OCI-LY7 (cell line): ENCODE results near the gene MAG. TPM values are rescaled to one million over a fixed set of nuclear protein-coding genes. Genes with fewer than 3 reads are reported as not detected.

Experiments used
- BruUV-seq: library from RNA; stranded (reverse); fragments of 400-500 nt; replicated peaks from 2 replicates; lab custom pipeline; 2021; lab: Mats Ljungman, UMichigan
- CTCF ChIA-PET: fragments of 300-600 bp; sonication (Branson Sonifier 250); formaldehyde crosslinking; loops from one replicate; lab custom pipeline; 2022; ENCODE audit warnings: antibody characterized with exemption; ENCODE audit not compliant: unreplicated experiment; lab: Charles Lee
- POLR2A ChIA-PET: fragments of 300-600 bp; sonication (Branson Sonifier 250); formaldehyde crosslinking; loops from one replicate; lab custom pipeline; 2022; ENCODE audit warnings: antibody characterized with exemption; lab: Charles Lee
- DNase-seq: peaks from one replicate; pipeline ENCODE4 v3.0.0-alpha.2; 2015; ENCODE audit warnings: low spot score
- H2AFZ ChIP-seq: fragments of 200-600 bp; sonication (generic), shearing (Covaris generic); 2 replicates; pipeline ENCODE4 v1.6.1; 2014; ENCODE audit warnings: mild to moderate bottlenecking, antibody characterized with exemption, low read length, moderate library complexity
- H3K27ac ChIP-seq: fragments of 200-600 bp; sonication (generic); 2 replicates; pipeline ENCODE4 v1.5.1; 2014; ENCODE audit warnings: mixed run types, low read depth, mild to moderate bottlenecking, moderate library complexity, low read length, inconsistent platforms; ENCODE audit not compliant: poor library complexity, severe bottlenecking
- H3K36me3 ChIP-seq: fragments of 200-600 bp; sonication (generic); 2 replicates; pipeline ENCODE4 v1.6.1; 2014; ENCODE audit warnings: mild to moderate bottlenecking, antibody characterized with exemption, low read length, moderate library complexity, mixed read lengths; ENCODE audit not compliant: insufficient read depth
- H3K4me1 ChIP-seq: fragments of 200-600 bp; sonication (generic); 2 replicates; pipeline ENCODE4 v1.5.1; 2014; ENCODE audit warnings: mild to moderate bottlenecking, low read length; ENCODE audit not compliant: insufficient read depth, poor library complexity, severe bottlenecking
- H3K4me2 ChIP-seq: fragments of 200-600 bp; sonication (generic); 2 replicates; pipeline ENCODE4 v1.6.1; 2014; ENCODE audit warnings: mild to moderate bottlenecking, low read length
- H3K4me3 ChIP-seq: fragments of 200-600 bp; sonication (generic); 2 replicates; pipeline ENCODE4 v1.5.1; 2014; ENCODE audit warnings: mild to moderate bottlenecking, low read depth, low read length; ENCODE audit not compliant: poor library complexity, severe bottlenecking
- H3K79me2 ChIP-seq: fragments of 200-600 bp; sonication (generic); 2 replicates; pipeline ENCODE4 v1.6.1; 2016; ENCODE audit warnings: low read depth, mild to moderate bottlenecking, low read length, moderate library complexity, mixed read lengths; ENCODE audit not compliant: insufficient read depth
- H3K9me2 ChIP-seq: fragments of 200-600 bp; sonication (generic); 2 replicates; pipeline ENCODE4 v1.6.1; 2016; ENCODE audit warnings: mild to moderate bottlenecking, low read length, mixed read lengths; ENCODE audit not compliant: insufficient read depth
- H3K9me3 ChIP-seq: fragments of 200-600 bp; sonication (generic); 2 replicates; pipeline ENCODE4 v1.6.1; 2014; ENCODE audit warnings: mild to moderate bottlenecking, mixed run types, low read length, mixed read lengths
- H4K20me1 ChIP-seq: fragments of 200-600 bp; sonication (generic); 2 replicates; pipeline ENCODE4 v1.6.1; 2014; ENCODE audit warnings: mild to moderate bottlenecking, antibody characterized with exemption, low read length, moderate library complexity, mixed read lengths; ENCODE audit not compliant: insufficient read depth
- EZH2phosphoT487 ChIP-seq: fragments of 200-600 bp; sonication (generic); IDR thresholded peaks from 2 replicates; pipeline ENCODE4 v1.6.1; 2018; ENCODE audit warnings: low read depth, borderline replicate concordance, mild to moderate bottlenecking, mixed run types, antibody characterized with exemption, low read length, moderate library complexity, mixed read lengths
- intact Hi-C: fragments of 100-400 bp; cut with micrococcal nuclease; formaldehyde crosslinking; loops from one replicate; pipeline ENCODE4 v1.10.0; 2022; ENCODE audit not compliant: unreplicated experiment
- total RNA-seq, 2 experiments: library from RNA; depleted of rRNA in 1 of 2; stranded (reverse); fragments of >200 nt in 1 of 2; shearing (Covaris generic) in 1 of 2; gene quantifications; 2 replicates each; pipeline ENCODE4 v1.2.3, GENCODE V29; 2014 to 2022
- TF ChIP-seq, protein P1 (sequence below): fragments of 200-600 bp; sonication (generic); conservative IDR thresholded peaks from 2 replicates; pipeline ENCODE4 v1.5.1; 2014; ENCODE audit warnings: mild to moderate bottlenecking, antibody characterized with exemption, low read length, moderate library complexity, mixed read lengths

The MAG gene
- total RNA-seq, 2 experiments from 2014 or later = 4.6 to 10.1 TPM

DNA sequence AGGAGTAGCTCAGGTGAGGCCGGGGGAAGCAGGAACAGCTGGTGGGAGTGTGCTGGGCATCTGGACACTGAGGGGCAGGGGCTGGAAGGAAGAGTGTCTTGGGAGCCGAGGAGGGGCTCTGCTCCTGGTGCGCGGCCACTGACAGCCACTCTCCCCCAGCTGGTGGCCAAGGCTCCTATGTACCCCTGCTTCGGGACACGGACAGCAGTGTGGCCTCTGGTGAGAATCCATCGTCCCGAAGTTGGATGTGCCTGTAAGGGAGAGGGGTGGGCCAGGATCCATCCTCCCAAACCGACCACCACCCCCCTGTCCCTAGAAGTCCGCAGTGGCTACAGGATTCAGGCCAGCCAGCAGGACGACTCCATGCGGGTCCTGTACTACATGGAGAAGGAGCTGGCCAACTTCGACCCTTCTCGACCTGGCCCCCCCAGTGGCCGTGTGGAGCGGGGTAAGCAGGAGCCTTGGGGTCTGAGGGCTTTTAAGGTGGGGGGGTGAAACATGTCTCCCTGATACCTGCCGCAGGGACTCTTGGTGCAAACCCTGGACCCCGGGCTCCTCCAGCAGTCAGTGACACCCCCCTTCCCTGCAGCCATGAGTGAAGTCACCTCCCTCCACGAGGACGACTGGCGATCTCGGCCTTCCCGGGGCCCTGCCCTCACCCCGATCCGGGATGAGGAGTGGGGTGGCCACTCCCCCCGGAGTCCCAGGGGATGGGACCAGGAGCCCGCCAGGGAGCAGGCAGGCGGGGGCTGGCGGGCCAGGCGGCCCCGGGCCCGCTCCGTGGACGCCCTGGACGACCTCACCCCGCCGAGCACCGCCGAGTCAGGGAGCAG is 25.2 kb upstream of the MAG start:
- H4K20me1 ChIP-seq = no peaks in the 10 kb centered on the region
- no peak for DNase-seq
- POLR2A ChIA-PET = interaction anchor here (0.6 to 0.7 kb wide), 3 partner anchors 74 to 442 kb away, joined by 3 read pairs; no protein-coding TSS in a partner anchor
- TF ChIP-seq, protein P1, sequence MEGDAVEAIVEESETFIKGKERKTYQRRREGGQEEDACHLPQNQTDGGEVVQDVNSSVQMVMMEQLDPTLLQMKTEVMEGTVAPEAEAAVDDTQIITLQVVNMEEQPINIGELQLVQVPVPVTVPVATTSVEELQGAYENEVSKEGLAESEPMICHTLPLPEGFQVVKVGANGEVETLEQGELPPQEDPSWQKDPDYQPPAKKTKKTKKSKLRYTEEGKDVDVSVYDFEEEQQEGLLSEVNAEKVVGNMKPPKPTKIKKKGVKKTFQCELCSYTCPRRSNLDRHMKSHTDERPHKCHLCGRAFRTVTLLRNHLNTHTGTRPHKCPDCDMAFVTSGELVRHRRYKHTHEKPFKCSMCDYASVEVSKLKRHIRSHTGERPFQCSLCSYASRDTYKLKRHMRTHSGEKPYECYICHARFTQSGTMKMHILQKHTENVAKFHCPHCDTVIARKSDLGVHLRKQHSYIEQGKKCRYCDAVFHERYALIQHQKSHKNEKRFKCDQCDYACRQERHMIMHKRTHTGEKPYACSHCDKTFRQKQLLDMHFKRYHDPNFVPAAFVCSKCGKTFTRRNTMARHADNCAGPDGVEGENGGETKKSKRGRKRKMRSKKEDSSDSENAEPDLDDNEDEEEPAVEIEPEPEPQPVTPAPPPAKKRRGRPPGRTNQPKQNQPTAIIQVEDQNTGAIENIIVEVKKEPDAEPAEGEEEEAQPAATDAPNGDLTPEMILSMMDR = no peak
- TF ChIP-seq EZH2phosphoT487 = no peak
- CTCF ChIA-PET = interaction anchor here (0.6 kb wide), 2 partner anchors 125 to 482 kb away, joined by 6 to 8 read pairs; partner anchors contain the start of gene LIN37
- intact Hi-C loops = loop anchor here (2.0 to 5.0 kb wide), 2 partner anchors 18 to 124 kb away; partner anchors contain the start of genes FXYD7 and LSR
- no peaks in the 10 kb centered on the region for H3K9me3 ChIP-seq
- peak overlapping the region; percentile 91 for H3K4me2 ChIP-seq
- no TSS peak for BruUV-seq
- H3K9me2 ChIP-seq = no peaks in the 10 kb centered on the region
- H3K27ac ChIP-seq = peak overlapping the region; percentile 81
- H3K79me2 ChIP-seq = peaks cover 9% of the 10 kb centered on the region; the same call in 1 of the 2 replicates
- H3K4me3 ChIP-seq = peak overlapping the region; percentile 98
- H3K36me3 ChIP-seq = peaks cover 69% of the 10 kb centered on the region
- H2AFZ ChIP-seq = no peak overlapping the region
- peaks cover 42% of the 10 kb centered on the region for H3K4me1 ChIP-seq

- H4K20me1 ChIP-seq = no peaks in the 10 kb centered on the region
- H3K9me2 ChIP-seq = no peaks in the 10 kb centered on the region
- peak overlapping the region; percentile 91 for H3K4me2 ChIP-seq
- H3K27ac ChIP-seq = peak overlapping the region; percentile 81
- TF ChIP-seq, protein P1 = no peak; the same call in 1 of the 2 replicates
- TF ChIP-seq EZH2phosphoT487 = no peak
- intact Hi-C loops = loop anchor here (2.0 to 5.0 kb wide), 2 partner anchors 19 to 125 kb away; partner anchors contain the start of genes FXYD7 and LSR
- H3K79me2 ChIP-seq = peaks cover 9% of the 10 kb centered on the region; the same call in 1 of the 2 replicates
- peak; percentile 58 for DNase-seq
- H3K4me3 ChIP-seq = peak overlapping the region; percentile 98
- no peaks in the 10 kb centered on the region for H3K9me3 ChIP-seq
- peaks cover 48% of the 10 kb centered on the region for H3K4me1 ChIP-seq
- 0 out of 2 replicates have a peak overlapping the region, but pooled peaks have one; percentile 25 for H2AFZ ChIP-seq
- ChIA-PET CTCF (no interaction called here), POLR2A (no interaction called here)
- TSS peak; percentile 59 for BruUV-seq
- peaks cover 71% of the 10 kb centered on the region for H3K36me3 ChIP-seq
Measured at GRCh38 chr19:35267353-35267817, 24.6 kb upstream of the MAG start.
